Measurements from ENCODE around the gene MBNL2.

MBNL2 gene

GRCh38 chr13:97392020-97392419, 169.9 kb downstream of the MBNL2 start:
- FAIRE-seq = no peak
- DNase-seq (ENCODE audit: insufficient read length, low spot score) = no peak

- FAIRE-seq (no peak), DNase-seq (ENCODE audit: insufficient read length, low spot score) (no peak)
These were observed 172.4 kb downstream of the MBNL2 start for GRCh38 chr13:97394542-97394941.

- DNase-seq (ENCODE audit: insufficient read length, low spot score) = no peak
- FAIRE-seq = no peak
These were observed 173.5 kb downstream of the MBNL2 start for GRCh38 chr13:97395447-97396136.

- FAIRE-seq (no peak), DNase-seq (ENCODE audit: insufficient read length, low spot score) (no peak)
These were observed 175.1 kb downstream of the MBNL2 start for GRCh38 chr13:97397267-97397666.

GRCh38 chr13:97401421-97401820, 179.3 kb downstream of the MBNL2 start:
- no peak for FAIRE-seq
- DNase-seq (ENCODE audit: insufficient read length, low spot score) = no peak

GRCh38 chr13:97403893-97404750, 182.0 kb downstream of the MBNL2 start:
- FAIRE-seq = no peak

GRCh38 chr13:97407540-97407939, 185.4 kb downstream of the MBNL2 start:
- no peak for DNase-seq (ENCODE audit: insufficient read length, low spot score)
- FAIRE-seq = no peak

More at GRCh38 chr13:97403893-97404750, 182.0 kb downstream of the MBNL2 start:
- no peak for DNase-seq (ENCODE audit: insufficient read length, low spot score)

- DNase-seq (ENCODE audit: insufficient read length, low spot score) (no peak), FAIRE-seq (no peak)
These were observed 186.8 kb downstream of the MBNL2 start for GRCh38 chr13:97408938-97409337.

GRCh38 chr13:97411984-97412383, 189.9 kb downstream of the MBNL2 start:
- FAIRE-seq (no peak), DNase-seq (ENCODE audit: insufficient read length, low spot score) (no peak)

GRCh38 chr13:97413694-97414093, 191.6 kb downstream of the MBNL2 start:
- no peak for DNase-seq (ENCODE audit: insufficient read length, low spot score)
- FAIRE-seq = no peak

GRCh38 chr13:97414392-97414791, 192.3 kb downstream of the MBNL2 start:
- DNase-seq (ENCODE audit: insufficient read length, low spot score) (no peak), FAIRE-seq (no peak)

- FAIRE-seq (no peak), DNase-seq (ENCODE audit: insufficient read length, low spot score) (no peak)
These were observed 195.6 kb downstream of the MBNL2 start for GRCh38 chr13:97417698-97418097.

GRCh38 chr13:97422118-97423054, 200.3 kb downstream of the MBNL2 start:
- FAIRE-seq (no peak), DNase-seq (ENCODE audit: insufficient read length, low spot score) (no peak)

GRCh38 chr13:97423300-97424045, 201.3 kb downstream of the MBNL2 start:
- DNase-seq (ENCODE audit: insufficient read length, low spot score) (no peak), FAIRE-seq (no peak)

GRCh38 chr13:97425590-97425989, 203.5 kb downstream of the MBNL2 start:
- no peak for FAIRE-seq
- DNase-seq (ENCODE audit: insufficient read length, low spot score) = no peak

GRCh38 chr13:97426695-97427094, 204.6 kb downstream of the MBNL2 start:
- no peak for DNase-seq (ENCODE audit: insufficient read length, low spot score)
- no peak for FAIRE-seq

GRCh38 chr13:97429681-97430081, 207.5 kb downstream of the MBNL2 start:
- FAIRE-seq (no peak), DNase-seq (ENCODE audit: insufficient read length, low spot score) (no peak)

GRCh38 chr13:97430296-97430695, 208.2 kb downstream of the MBNL2 start:
- DNase-seq (ENCODE audit: insufficient read length, low spot score) = no peak
- no peak for FAIRE-seq

- FAIRE-seq = no peak
- DNase-seq (ENCODE audit: insufficient read length, low spot score) = no peak
These were observed 209.1 kb downstream of the MBNL2 start for GRCh38 chr13:97431171-97431764.
